Endodermal cell (in vitro differentiated cells): ENCODE measurements around the gene CYTH3. TPM values are rescaled to one million over a fixed set of nuclear protein-coding genes. Genes with fewer than 3 reads are reported as not detected.

ENCODE experiments used
- DNase-seq: peaks from one replicate; pipeline ENCODE4 v3.0.0-alpha.2; 2017
- H3K27ac ChIP-seq: 2 replicates; pipeline ENCODE4 v1.5.1; 2013; ENCODE audit warnings: mild to moderate bottlenecking, low read depth, low read length, moderate library complexity
- H3K27me3 ChIP-seq: 2 replicates; pipeline ENCODE4 v1.6.1; 2013; ENCODE audit warnings: mild to moderate bottlenecking, low read length, moderate library complexity; ENCODE audit not compliant: insufficient read depth, control insufficient read depth, poor library complexity, severe bottlenecking
- H3K36me3 ChIP-seq: 2 replicates; pipeline ENCODE4 v1.7.0; 2013; ENCODE audit warnings: mild to moderate bottlenecking, low read length, moderate library complexity; ENCODE audit not compliant: control insufficient read depth, insufficient read depth
- H3K4me1 ChIP-seq: one replicate; pipeline ENCODE4 v1.7.0; 2013; ENCODE audit warnings: low read length; ENCODE audit not compliant: control insufficient read depth, insufficient read depth
- H3K4me3 ChIP-seq: 2 replicates; pipeline ENCODE4 v1.5.1; 2013; ENCODE audit warnings: mild to moderate bottlenecking, low read length, moderate library complexity
- H3K9ac ChIP-seq: 2 replicates; pipeline ENCODE4 v1.6.1; 2013; ENCODE audit warnings: mild to moderate bottlenecking, low read length, moderate library complexity; ENCODE audit not compliant: poor library complexity, severe bottlenecking; ENCODE audit errors: extremely low read depth
- H3K9me3 ChIP-seq: 2 replicates; pipeline ENCODE4 v1.6.1; 2013; ENCODE audit warnings: mild to moderate bottlenecking, low read length, moderate library complexity; ENCODE audit not compliant: control insufficient read depth
- H3K27ac Mint-ChIP-seq: 2 replicates; pipeline ENCODE4 v1.8.0; 2020; ENCODE audit warnings: mixed read lengths
- H3K27me3 Mint-ChIP-seq: 2 replicates; pipeline ENCODE4 v1.8.0; 2021; ENCODE audit warnings: mild to moderate bottlenecking, mixed read lengths; ENCODE audit not compliant: insufficient read depth
- H3K36me3 Mint-ChIP-seq: 2 replicates; pipeline ENCODE4 v1.8.0; 2020; ENCODE audit warnings: low read depth, mixed read lengths
- H3K4me1 Mint-ChIP-seq: 2 replicates; pipeline ENCODE4 v1.8.0; 2020; ENCODE audit warnings: mixed read lengths
- H3K4me3 Mint-ChIP-seq: 2 replicates; pipeline ENCODE4 v1.8.0; 2020; ENCODE audit warnings: mild to moderate bottlenecking, moderate library complexity, mixed read lengths
- H3K9me3 Mint-ChIP-seq: 2 replicates; pipeline ENCODE4 v1.8.0; 2020; ENCODE audit warnings: mild to moderate bottlenecking, mixed read lengths
- CTCF ChIP-seq: fragments of 200-600 bp; sonication (generic); conservative IDR thresholded peaks from 2 replicates; pipeline ENCODE4 v1.5.0; 2021; ENCODE audit warnings: antibody characterized with exemption, mild to moderate bottlenecking
- WGBS, 2 experiments: methylation state at CpG; one replicate each; pipeline versions ENCODE4 v1.1.5 to v1.1.7; 2013; ENCODE audit warnings: missing lambda C conversion rate in 2 of 2, mixed read lengths in 1 of 2; ENCODE audit not compliant: insufficient coverage in 1 of 2, insufficient read length in 1 of 2; 5-methylcytosine and 5-hydroxymethylcytosine counted together
- total RNA-seq, 2 donors: library from RNA; stranded (reverse); fragmentation: NEBNext Ultra II Directional in 1 of 2; extraction: Animal tissue kit (Norgen Biotek cat#: 25700) in 1 of 2; gene quantifications; 2 replicates in 1 of 2; 3 replicates in 1 of 2; pipeline ENCODE4 v1.2.1, GENCODE V29; 2021

Gene CYTH3
- total RNA-seq, 2 donors from 2014 or later: 10.6 to 10.8 TPM

GRCh38 chr7:6237011-6237410 is 35.4 kb downstream of the CYTH3 start:
- Mint-ChIP-seq H3K36me3 (no peaks in the 10 kb centered on the region), H3K4me1 (peaks cover 8% of the 10 kb centered on the region), H3K9me3 (no peaks in the 10 kb centered on the region), H3K27me3 (peaks cover 4% of the 10 kb centered on the region), H3K27ac (no peak overlapping the region), H3K4me3 (no peak overlapping the region)
- H3K9me3 ChIP-seq: no peaks in the 10 kb centered on the region
- no peaks in the 10 kb centered on the region for H3K27me3 ChIP-seq
- DNase-seq: no peak
- 70 to 91% methylated on average over 2 to 7 of the region's 7 CpGs for WGBS, 2 experiments
- no peak overlapping the region for H3K4me3 ChIP-seq
- no peaks in the 10 kb centered on the region for H3K36me3 ChIP-seq
- H3K27ac ChIP-seq: no peak overlapping the region
- no peaks in the 10 kb centered on the region for H3K4me1 ChIP-seq
- no peak for TF ChIP-seq CTCF
- H3K9ac ChIP-seq: no peak overlapping the region

GRCh38 chr7:6235029-6235871 is 37.2 kb downstream of the CYTH3 start:
- H3K9ac ChIP-seq: no peak overlapping the region
- peaks cover 6% of the 10 kb centered on the region for H3K4me1 Mint-ChIP-seq
- 93% methylated on average over 11 to 16 of the region's 16 CpGs for WGBS, 2 experiments

GRCh38 chr7:6234384-6234783 is 38.0 kb downstream of the CYTH3 start:
- Mint-ChIP-seq H3K4me3 (no peak overlapping the region), H3K27me3 (peaks cover 3% of the 10 kb centered on the region), H3K9me3 (no peaks in the 10 kb centered on the region), H3K36me3 (no peaks in the 10 kb centered on the region), H3K4me1 (peaks cover 6% of the 10 kb centered on the region), H3K27ac (no peak overlapping the region)
- Histone ChIP-seq H3K4me1 (no peaks in the 10 kb centered on the region), H3K27me3 (no peaks in the 10 kb centered on the region), H3K9ac (no peak overlapping the region), H3K4me3 (no peak overlapping the region), H3K27ac (no peak overlapping the region), H3K36me3 (no peaks in the 10 kb centered on the region), H3K9me3 (no peaks in the 10 kb centered on the region)
- 91 to 93% methylated on average over 6 of the region's 6 CpGs for WGBS, 2 experiments
- TF ChIP-seq CTCF: no peak
- no peak for DNase-seq

More at GRCh38 chr7:6235029-6235871, 37.2 kb downstream of the CYTH3 start:
- Histone ChIP-seq H3K9me3 (no peaks in the 10 kb centered on the region), H3K27me3 (no peaks in the 10 kb centered on the region), H3K4me1 (no peaks in the 10 kb centered on the region), H3K4me3 (no peak overlapping the region), H3K36me3 (no peaks in the 10 kb centered on the region), H3K27ac (no peak overlapping the region)
- Mint-ChIP-seq H3K27ac (no peak overlapping the region), H3K4me3 (no peak overlapping the region), H3K36me3 (no peaks in the 10 kb centered on the region), H3K27me3 (peaks cover 4% of the 10 kb centered on the region), H3K9me3 (no peaks in the 10 kb centered on the region)
- no peak for TF ChIP-seq CTCF
- no peak for DNase-seq
